Amniotic stem cell (primary cell): ENCODE results near the gene NCOA7.
A peak's percentile ranks its signal among the peaks of the same experiment; 100 is the strongest.
"Not testable (repeated sequence)": the region's sequence is repeated elsewhere in the genome, so short reads cannot be mapped to it uniquely, and the experiment has no call there.

Experiments used
- DNase-seq: peaks from one replicate; lab custom pipeline; 2025; lab: John Stamatoyannopoulos, UW

NCOA7 gene

GRCh38 chr6:125792680-125793079 is 1.9 kb downstream of the NCOA7 start:
- no peak for DNase-seq

- DNase-seq, result no peak
These were observed 2.5 kb downstream of the NCOA7 start for GRCh38 chr6:125793280-125793679.

GRCh38 chr6:125793863-125794262 is 3.1 kb downstream of the NCOA7 start:
- no peak for DNase-seq

- no peak for DNase-seq
These were observed 3.8 kb downstream of the NCOA7 start for GRCh38 chr6:125794342-125795137.

- DNase-seq, result no peak
These were observed 4.5 kb downstream of the NCOA7 start for GRCh38 chr6:125795301-125795700.

- DNase-seq, result no peak
These were observed 6.5 kb downstream of the NCOA7 start for GRCh38 chr6:125797120-125797885.

- no peak for DNase-seq
These were observed 7.2 kb downstream of the NCOA7 start for GRCh38 chr6:125797886-125798444.

- DNase-seq, result no peak
These were observed 8.2 kb downstream of the NCOA7 start for GRCh38 chr6:125798734-125799508.

GRCh38 chr6:125802383-125802782 is 11.6 kb downstream of the NCOA7 start:
- DNase-seq, result no peak

- DNase-seq, result no peak
These were observed 12.2 kb downstream of the NCOA7 start for GRCh38 chr6:125802943-125803377.

GRCh38 chr6:125804264-125804663 is 13.5 kb downstream of the NCOA7 start:
- no peak for DNase-seq

- DNase-seq, result not testable (repeated sequence)
These were observed 14.2 kb downstream of the NCOA7 start for GRCh38 chr6:125804866-125805425.

GRCh38 chr6:125806813-125807212 is 16.1 kb downstream of the NCOA7 start:
- DNase-seq, result no peak

GRCh38 chr6:125807293-125807692 is 16.5 kb downstream of the NCOA7 start:
- no peak for DNase-seq

GRCh38 chr6:125808060-125808459 is 17.3 kb downstream of the NCOA7 start:
- DNase-seq, result no peak

GRCh38 chr6:125808591-125808990 is 17.8 kb downstream of the NCOA7 start:
- no peak for DNase-seq

GRCh38 chr6:125809570-125810170 is 18.9 kb downstream of the NCOA7 start:
- no peak for DNase-seq

GRCh38 chr6:125810445-125810844 is 19.7 kb downstream of the NCOA7 start:
- DNase-seq, result no peak

- DNase-seq, result no peak
These were observed 20.5 kb downstream of the NCOA7 start for GRCh38 chr6:125811259-125811658.

- peak; percentile 82 for DNase-seq
These were observed 21.9 kb downstream of the NCOA7 start for GRCh38 chr6:125812394-125813292.
